Measurements from ENCODE around the gene ZFC3H1.
"Not testable (repeated sequence)": the region's sequence is repeated elsewhere in the genome, so short reads cannot be mapped to it uniquely, and the experiment has no call there.

The ZFC3H1 gene

GRCh38 chr12:71663561-71664410 lies at the start of gene ZFC3H1, which contains the start of gene THAP2:
Gene ZFC3H1, minus strand, starts transcription at chr12:71663848. Its CDS starts 238 bp downstream, at chr12:71663610.
Gene THAP2, plus strand, starts transcription at chr12:71664301. Its CDS starts 209 bp downstream, at chr12:71664510.
- DNase-seq (ENCODE audit: low spot score), result peak; percentile 100

GRCh38 chr12:71710276-71711125 lies 46.9 kb upstream of the ZFC3H1 start:
- no peak for DNase-seq (ENCODE audit: low spot score)

- DNase-seq (ENCODE audit: low spot score), result no peak
Observed at GRCh38 chr12:71708658-71709057, 45.0 kb upstream of the ZFC3H1 start.

- DNase-seq (ENCODE audit: low spot score), result no peak
Observed at GRCh38 chr12:71704920-71705319, 41.3 kb upstream of the ZFC3H1 start.

- no peak for DNase-seq (ENCODE audit: low spot score)
Observed at GRCh38 chr12:71703206-71703605, 39.6 kb upstream of the ZFC3H1 start.

GRCh38 chr12:71702590-71702989 lies 38.9 kb upstream of the ZFC3H1 start:
- DNase-seq (ENCODE audit: low spot score), result no peak

GRCh38 chr12:71702181-71702580 lies 38.5 kb upstream of the ZFC3H1 start:
- DNase-seq (ENCODE audit: low spot score), result not testable (repeated sequence)

GRCh38 chr12:71695782-71696181 lies 32.1 kb upstream of the ZFC3H1 start:
- DNase-seq (ENCODE audit: low spot score), result no peak

GRCh38 chr12:71694099-71694820 lies 30.6 kb upstream of the ZFC3H1 start:
- no peak for DNase-seq (ENCODE audit: low spot score)

GRCh38 chr12:71693651-71694050 lies 30.0 kb upstream of the ZFC3H1 start:
- not testable (repeated sequence) for DNase-seq (ENCODE audit: low spot score)

GRCh38 chr12:71693126-71693525 lies 29.5 kb upstream of the ZFC3H1 start:
- no peak for DNase-seq (ENCODE audit: low spot score)

- no peak for DNase-seq (ENCODE audit: low spot score)
Observed at GRCh38 chr12:71691504-71692129, 28.0 kb upstream of the ZFC3H1 start.

- DNase-seq (ENCODE audit: low spot score), result no peak
Observed at GRCh38 chr12:71688961-71689570, 25.4 kb upstream of the ZFC3H1 start.

- not testable (repeated sequence) for DNase-seq (ENCODE audit: low spot score)
Observed at GRCh38 chr12:71687172-71687571, 23.5 kb upstream of the ZFC3H1 start.

GRCh38 chr12:71686658-71687025 lies 23.0 kb upstream of the ZFC3H1 start:
- no peak for DNase-seq (ENCODE audit: low spot score)

GRCh38 chr12:71685914-71686657 lies 22.4 kb upstream of the ZFC3H1 start, which contains the start of gene TMEM19:
Gene TMEM19, plus strand, starts transcription at chr12:71686082. Its CDS starts 599 bp downstream, at chr12:71686681.
- DNase-seq (ENCODE audit: low spot score), result peak; percentile 90

- no peak for DNase-seq (ENCODE audit: low spot score)
Observed at GRCh38 chr12:71685312-71685906, 21.8 kb upstream of the ZFC3H1 start.

- DNase-seq (ENCODE audit: low spot score), result peak; percentile 53
Observed at GRCh38 chr12:71684081-71684480, 20.4 kb upstream of the ZFC3H1 start.

- DNase-seq (ENCODE audit: low spot score), result no peak
Observed at GRCh38 chr12:71683633-71684032, 20.0 kb upstream of the ZFC3H1 start.

- DNase-seq (ENCODE audit: low spot score), result no peak
Observed at GRCh38 chr12:71682466-71682865, 18.8 kb upstream of the ZFC3H1 start.

Measured in pons (tissue), 1 donor.